CD4-positive, alpha-beta T cell (primary cell): ENCODE results near the gene CH25H. TPM values are rescaled to one million over a fixed set of nuclear protein-coding genes. Genes with fewer than 3 reads are reported as not detected.

Source experiments
- ATAC-seq: fragments of 200-7000 bp; cut with Tn5 transposase; one replicate; pipeline ENCODE4 v1.10.0; 2022; ENCODE audit warnings: mild to moderate bottlenecking; ENCODE audit not compliant: poor library complexity
- CTCF ChIA-PET: fragments of 350-600 bp; sonication (Branson Sonifier 250); formaldehyde crosslinking; loops from one replicate; lab custom pipeline; 2021; ENCODE audit warnings: antibody characterized with exemption, inconsistent platforms; lab: Charles Lee
- POLR2A ChIA-PET: fragments of 350-600 bp; sonication (Branson Sonifier 250); formaldehyde crosslinking; loops from one replicate; lab custom pipeline; 2021; ENCODE audit warnings: antibody characterized with exemption, inconsistent platforms; lab: Charles Lee
- DNase-seq, 14 experiments: peaks; one replicate each; pipeline ENCODE4 v3.0.0-alpha.2; 2013 to 2020; ENCODE audit warnings: mixed read lengths in 2 of 14
- H3K27ac ChIP-seq, 2 donors: one replicate each; pipeline versions ENCODE4 v1.5.1 to v1.7.0; 2013; ENCODE audit warnings: low read length in 2 of 2, low read depth in 1 of 2, mild to moderate bottlenecking in 1 of 2
- H3K27me3 ChIP-seq, 2 experiments: 1 replicate in 1 of 2; 2 replicates in 1 of 2; pipeline versions ENCODE4 v1.6.1 to v1.7.0; 2013; ENCODE audit warnings: low read length in 2 of 2, control low read depth in 1 of 2, mild to moderate bottlenecking in 1 of 2, moderate library complexity in 1 of 2; ENCODE audit not compliant: insufficient read depth in 2 of 2, control insufficient read depth in 1 of 2
- H3K36me3 ChIP-seq: one replicate; pipeline ENCODE4 v1.6.1; 2013; ENCODE audit warnings: low read length, control low read depth; ENCODE audit not compliant: insufficient read depth
- H3K4me1 ChIP-seq: one replicate; pipeline ENCODE4 v1.6.1; 2013; ENCODE audit warnings: low read length, control low read depth; ENCODE audit not compliant: insufficient read depth
- H3K4me3 ChIP-seq: one replicate; pipeline ENCODE4 v1.5.1; 2013; ENCODE audit warnings: mild to moderate bottlenecking, low read length, moderate library complexity
- H3K9me3 ChIP-seq, 2 experiments: 1 replicate in 1 of 2; 2 replicates in 1 of 2; pipeline versions ENCODE4 v1.6.1 to v1.7.0; 2013; ENCODE audit warnings: low read length in 2 of 2, mild to moderate bottlenecking in 2 of 2, control low read depth in 1 of 2, moderate library complexity in 1 of 2; ENCODE audit not compliant: control insufficient read depth in 1 of 2, insufficient read depth in 1 of 2
- H3K27ac Mint-ChIP-seq: one replicate; pipeline ENCODE4 v1.8.0; 2020; ENCODE audit warnings: mixed read lengths
- H3K27me3 Mint-ChIP-seq: one replicate; pipeline ENCODE4 v1.8.0; 2021; ENCODE audit warnings: mixed read lengths
- H3K36me3 Mint-ChIP-seq: one replicate; pipeline ENCODE4 v1.8.0; 2021; ENCODE audit warnings: low read depth, mixed read lengths
- H3K4me1 Mint-ChIP-seq: one replicate; pipeline ENCODE4 v1.8.0; 2021; ENCODE audit warnings: low read depth, mixed read lengths
- H3K4me3 Mint-ChIP-seq: one replicate; pipeline ENCODE4 v1.8.0; 2020; ENCODE audit warnings: mild to moderate bottlenecking, mixed read lengths
- H3K9me3 Mint-ChIP-seq: one replicate; pipeline ENCODE4 v1.8.0; 2020; ENCODE audit warnings: mixed read lengths
- intact Hi-C, 2 experiments: fragments of 100-400 bp; cut with DNase I in 1 of 2; cut with micrococcal nuclease in 1 of 2; formaldehyde crosslinking; loops; one replicate each; pipeline versions ENCODE4 v1.15.1 to v1.9.0; 2023 to 2025; cut with DNase I, micrococcal nuclease
- total RNA-seq, 174 experiments: library from RNA in 2 of 174; stranded (reverse) in 2 of 174; gene quantifications; one replicate each; pipeline ENCODE4 v1.2.3 and lab custom pipeline; 2021 to 2026
- TF ChIP-seq, protein P1 (sequence below): fragments of 200-600 bp; IDR thresholded peaks from one replicate; pipeline ENCODE4 v1.8.0; 2022; ENCODE audit warnings: antibody characterized with exemption, mild to moderate bottlenecking

CH25H gene
- total RNA-seq, 2 experiments from 2014 or later: 0.49 to 0.50 TPM

DNA sequence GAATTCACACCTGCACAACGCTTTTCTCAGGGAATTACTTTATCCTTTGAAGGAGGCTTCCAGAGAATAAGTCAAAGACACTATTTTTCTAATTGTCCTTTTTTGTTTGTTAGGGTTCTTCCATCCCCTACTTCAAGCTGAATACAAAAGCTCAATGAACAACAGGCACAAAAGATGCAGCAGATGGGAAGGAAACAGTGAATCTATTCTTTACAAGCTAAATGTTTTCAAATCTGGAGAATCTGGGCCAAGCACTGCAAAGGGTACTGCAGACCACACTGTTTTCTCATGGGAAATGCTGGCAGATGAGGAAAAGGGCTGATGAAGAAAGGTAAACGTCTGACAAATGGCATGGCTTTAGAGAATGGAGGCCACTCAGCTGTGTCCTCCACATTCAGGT lies 25.9 kb upstream of the CH25H start:
- Histone ChIP-seq H3K27ac (no peak overlapping the region), H3K9me3 (no peaks in the 10 kb centered on the region), H3K36me3 (peaks cover 24% of the 10 kb centered on the region), H3K4me1 (peaks cover 3% of the 10 kb centered on the region), H3K27me3 (no peaks in the 10 kb centered on the region), H3K4me3 (no peak overlapping the region)
- Mint-ChIP-seq H3K4me3 (no peak overlapping the region), H3K27me3 (no peaks in the 10 kb centered on the region), H3K27ac (no peak overlapping the region), H3K36me3 (peaks cover 66% of the 10 kb centered on the region), H3K4me1 (no peaks in the 10 kb centered on the region), H3K9me3 (no peaks in the 10 kb centered on the region)
- intact Hi-C loops: no loop called here
- DNase-seq (no peak), ATAC-seq (no peak)
- CTCF ChIA-PET: no interaction called here
- TF ChIP-seq, protein P1, sequence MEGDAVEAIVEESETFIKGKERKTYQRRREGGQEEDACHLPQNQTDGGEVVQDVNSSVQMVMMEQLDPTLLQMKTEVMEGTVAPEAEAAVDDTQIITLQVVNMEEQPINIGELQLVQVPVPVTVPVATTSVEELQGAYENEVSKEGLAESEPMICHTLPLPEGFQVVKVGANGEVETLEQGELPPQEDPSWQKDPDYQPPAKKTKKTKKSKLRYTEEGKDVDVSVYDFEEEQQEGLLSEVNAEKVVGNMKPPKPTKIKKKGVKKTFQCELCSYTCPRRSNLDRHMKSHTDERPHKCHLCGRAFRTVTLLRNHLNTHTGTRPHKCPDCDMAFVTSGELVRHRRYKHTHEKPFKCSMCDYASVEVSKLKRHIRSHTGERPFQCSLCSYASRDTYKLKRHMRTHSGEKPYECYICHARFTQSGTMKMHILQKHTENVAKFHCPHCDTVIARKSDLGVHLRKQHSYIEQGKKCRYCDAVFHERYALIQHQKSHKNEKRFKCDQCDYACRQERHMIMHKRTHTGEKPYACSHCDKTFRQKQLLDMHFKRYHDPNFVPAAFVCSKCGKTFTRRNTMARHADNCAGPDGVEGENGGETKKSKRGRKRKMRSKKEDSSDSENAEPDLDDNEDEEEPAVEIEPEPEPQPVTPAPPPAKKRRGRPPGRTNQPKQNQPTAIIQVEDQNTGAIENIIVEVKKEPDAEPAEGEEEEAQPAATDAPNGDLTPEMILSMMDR: no peak
- POLR2A ChIA-PET: interaction anchor here (0.6 kb wide), 2 partner anchors 28 to 1121 kb away, joined by 3 read pairs; no protein-coding TSS in a partner anchor

DNA sequence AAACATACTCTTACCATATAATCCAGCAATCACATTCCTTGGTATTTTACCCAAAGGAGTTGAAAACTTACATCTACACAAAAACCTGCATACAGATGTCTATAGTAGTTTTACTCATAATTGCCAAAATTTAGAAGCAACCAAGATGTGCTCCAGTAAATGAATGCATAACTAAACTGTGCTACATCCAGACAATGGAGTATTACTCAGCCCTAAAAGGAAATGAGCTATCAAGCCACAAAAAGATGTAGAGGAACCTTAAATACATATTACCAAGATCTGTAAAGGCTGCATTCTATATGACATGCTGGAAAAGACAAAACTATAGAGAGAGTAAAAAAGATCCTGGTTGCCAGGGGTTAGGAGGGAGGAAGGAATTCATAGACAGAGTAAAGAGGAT lies 21.8 kb upstream of the CH25H start:
- no peak for ATAC-seq
- no peak for DNase-seq
- H3K4me1 Mint-ChIP-seq: peaks cover 9% of the 10 kb centered on the region

DNA sequence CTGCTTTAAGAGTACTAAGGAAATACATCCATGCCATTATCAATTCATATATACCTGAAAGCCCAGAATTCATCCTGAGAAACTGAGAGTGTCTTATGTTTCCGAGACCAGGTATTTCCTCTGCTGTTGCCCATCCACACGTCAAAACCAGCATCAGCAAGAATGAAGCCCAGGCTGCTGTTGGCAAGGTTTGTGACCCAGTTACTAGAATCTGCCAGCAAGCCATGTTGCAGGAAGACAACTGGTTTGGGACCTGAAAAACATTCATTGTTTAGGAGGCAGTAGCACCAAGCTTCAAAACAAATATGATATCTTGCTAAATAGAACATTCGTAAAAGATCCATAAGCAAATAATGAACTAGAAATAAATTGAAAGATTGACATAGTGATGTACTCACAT lies 21.0 kb upstream of the CH25H start:
- Histone ChIP-seq H3K27me3 (no peaks in the 10 kb centered on the region), H3K4me3 (no peak overlapping the region), H3K9me3 (no peaks in the 10 kb centered on the region), H3K36me3 (peaks cover 31% of the 10 kb centered on the region), H3K4me1 (no peaks in the 10 kb centered on the region), H3K27ac (no peak overlapping the region)
- ATAC-seq: no peak
- Mint-ChIP-seq H3K9me3 (no peaks in the 10 kb centered on the region), H3K27me3 (no peaks in the 10 kb centered on the region), H3K27ac (no peak overlapping the region), H3K4me1 (peaks cover 9% of the 10 kb centered on the region), H3K36me3 (peaks cover 79% of the 10 kb centered on the region), H3K4me3 (no peak overlapping the region)
- CTCF ChIA-PET: no interaction called here
- no peak for DNase-seq
- intact Hi-C loops: no loop called here
- POLR2A ChIA-PET: no interaction called here
- TF ChIP-seq, protein P1: no peak

More for the DNA sequence above, 21.8 kb upstream of the CH25H start:
- ChIA-PET POLR2A (no interaction called here), CTCF (no interaction called here)
- no peak overlapping the region for H3K4me3 Mint-ChIP-seq
- Histone ChIP-seq H3K27me3 (no peaks in the 10 kb centered on the region), H3K9me3 (no peaks in the 10 kb centered on the region), H3K4me1 (no peaks in the 10 kb centered on the region), H3K27ac (no peak overlapping the region), H3K36me3 (peaks cover 29% of the 10 kb centered on the region), H3K4me3 (no peak overlapping the region)
- H3K27me3 Mint-ChIP-seq: no peaks in the 10 kb centered on the region
- no peak overlapping the region for H3K27ac Mint-ChIP-seq
- peaks cover 77% of the 10 kb centered on the region for H3K36me3 Mint-ChIP-seq
- no peaks in the 10 kb centered on the region for H3K9me3 Mint-ChIP-seq
- intact Hi-C loops: no loop called here
- TF ChIP-seq, protein P1: no peak
